ENCODE data around the gene CCSER2. TPM values are rescaled to one million over a fixed set of nuclear protein-coding genes. Genes with fewer than 3 reads are reported as not detected.

CCSER2 gene
- total and polyA plus RNA-seq, 2 donors (not counting 1 experiment from before 2014, with no cell fraction given): 6.0 to 45.9 TPM

GRCh38 chr10:84423719-84424118, 95.3 kb downstream of the CCSER2 start:
- Histone ChIP-seq H3K27me3 (replicated peaks in 1 of 4; ENCODE audit: control extremely low read depth in 1 of 4, control insufficient read depth in 3 of 4, insufficient read depth in 4 of 4, low read length in 3 of 4) (no peaks in the 10 kb centered on the region), H3K36me3 (replicated peaks in 1 of 2; ENCODE audit: control extremely low read depth in 1 of 2, control insufficient read depth in 1 of 2, extremely low read depth in 1 of 2, insufficient read depth in 2 of 2, low read length in 1 of 2) (peaks cover 2 to 3% of the 10 kb centered on the region in 2 experiments), H3K4me3 (ENCODE audit: control extremely low read depth in 1 of 5, extremely low read depth in 1 of 5, insufficient read depth in 1 of 5, low read depth in 2 of 5, low read length in 4 of 5) (no peak overlapping the region), H3K79me2 (ENCODE audit: control insufficient read depth, insufficient read depth, low read length) (no peaks in the 10 kb centered on the region), H3K4me2 (replicated peaks; ENCODE audit: low read depth, low read length, poor library complexity, severe bottlenecking) (no peak overlapping the region), H3K9ac (ENCODE audit: low read length) (no peak overlapping the region), H3K4me1 (ENCODE audit: control insufficient read depth in 2 of 2, insufficient read depth in 2 of 2, low read length in 2 of 2) (no peaks in the 10 kb centered on the region), H3K9me3 (ENCODE audit: control extremely low read depth in 1 of 3, control insufficient read depth in 2 of 3, insufficient read depth in 1 of 3, low read length in 2 of 3) (peaks cover 0 to 11% (median 10%) of the 10 kb centered on the region in 3 donors), H4K20me1 (ENCODE audit: control insufficient read depth, insufficient read depth, low read length, poor library complexity, severe bottlenecking) (no peaks in the 10 kb centered on the region), H3K27ac (ENCODE audit: low read length in 2 of 2) (no peak overlapping the region), H2AFZ (ENCODE audit: insufficient read depth, low read depth, low read length, poor library complexity, severe bottlenecking) (no peak overlapping the region)
- intact Hi-C loops (cut with micrococcal nuclease): no loop called here
- ChIA-PET CTCF (interaction anchor here (0.6 to 1.0 kb wide), 2 partner anchors 25 to 332 kb away, joined by 4 to 5 read pairs; no protein-coding TSS in a partner anchor), POLR2A (no interaction called here)
- no CpG with 5 or more reads among the region's 1 CpG for WGBS (ENCODE audit: insufficient coverage)
- H3K27ac Mint-ChIP-seq: no peak overlapping the region
- H3K27me3 Mint-ChIP-seq: no peaks in the 10 kb centered on the region
- peaks cover 5% of the 10 kb centered on the region for H3K9me3 Mint-ChIP-seq (ENCODE audit: insufficient read depth)
- no peak for DNase-seq
- H3K4me3 Mint-ChIP-seq: no peak overlapping the region
- no peak for ATAC-seq (ENCODE audit: low read depth)
- peaks cover 6% of the 10 kb centered on the region for H3K4me1 Mint-ChIP-seq
- no peak for TF ChIP-seq EZH2 (IDR thresholded peaks at IDR 0.05; ENCODE audit: borderline replicate concordance, insufficient read depth, low read depth, low read length, poor library complexity, severe bottlenecking)
- TF ChIP-seq, protein P1, sequence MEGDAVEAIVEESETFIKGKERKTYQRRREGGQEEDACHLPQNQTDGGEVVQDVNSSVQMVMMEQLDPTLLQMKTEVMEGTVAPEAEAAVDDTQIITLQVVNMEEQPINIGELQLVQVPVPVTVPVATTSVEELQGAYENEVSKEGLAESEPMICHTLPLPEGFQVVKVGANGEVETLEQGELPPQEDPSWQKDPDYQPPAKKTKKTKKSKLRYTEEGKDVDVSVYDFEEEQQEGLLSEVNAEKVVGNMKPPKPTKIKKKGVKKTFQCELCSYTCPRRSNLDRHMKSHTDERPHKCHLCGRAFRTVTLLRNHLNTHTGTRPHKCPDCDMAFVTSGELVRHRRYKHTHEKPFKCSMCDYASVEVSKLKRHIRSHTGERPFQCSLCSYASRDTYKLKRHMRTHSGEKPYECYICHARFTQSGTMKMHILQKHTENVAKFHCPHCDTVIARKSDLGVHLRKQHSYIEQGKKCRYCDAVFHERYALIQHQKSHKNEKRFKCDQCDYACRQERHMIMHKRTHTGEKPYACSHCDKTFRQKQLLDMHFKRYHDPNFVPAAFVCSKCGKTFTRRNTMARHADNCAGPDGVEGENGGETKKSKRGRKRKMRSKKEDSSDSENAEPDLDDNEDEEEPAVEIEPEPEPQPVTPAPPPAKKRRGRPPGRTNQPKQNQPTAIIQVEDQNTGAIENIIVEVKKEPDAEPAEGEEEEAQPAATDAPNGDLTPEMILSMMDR (IDR thresholded peaks at IDR 0.05): no peak

GRCh38 chr10:84424731-84425167, 96.4 kb downstream of the CCSER2 start:
- POLR2A ChIA-PET: no interaction called here
- no peaks in the 10 kb centered on the region for H3K79me2 ChIP-seq (ENCODE audit: control insufficient read depth, insufficient read depth, low read length)
- Mint-ChIP-seq H3K4me1 (peaks cover 6% of the 10 kb centered on the region), H3K27ac (no peak overlapping the region), H3K4me3 (no peak overlapping the region), H3K9me3 (ENCODE audit: insufficient read depth) (peaks cover 5% of the 10 kb centered on the region), H3K27me3 (no peaks in the 10 kb centered on the region)
- H3K9me3 ChIP-seq (ENCODE audit: control extremely low read depth in 1 of 3, control insufficient read depth in 2 of 3, insufficient read depth in 1 of 3, low read length in 2 of 3): peaks cover 0 to 11% (median 10%) of the 10 kb centered on the region in 3 donors
- DNase-seq: no peak
- CTCF ChIA-PET: interaction anchor here (1.5 kb wide), 1 partner anchor 112 kb away, joined by 8 read pairs; no protein-coding TSS in a partner anchor
- no peaks in the 10 kb centered on the region for H4K20me1 ChIP-seq (ENCODE audit: control insufficient read depth, insufficient read depth, low read length, poor library complexity, severe bottlenecking)
- intact Hi-C loops (cut with micrococcal nuclease): no loop called here
- 14% methylated on average over 3 of the region's 3 CpGs for WGBS (ENCODE audit: insufficient coverage)
- H3K27ac ChIP-seq (ENCODE audit: low read length in 2 of 2): no peak overlapping the region
- no peaks in the 10 kb centered on the region for H3K27me3 ChIP-seq (replicated peaks in 1 of 4; ENCODE audit: control extremely low read depth in 1 of 4, control insufficient read depth in 3 of 4, insufficient read depth in 4 of 4, low read length in 3 of 4)
- H3K4me1 ChIP-seq (ENCODE audit: control insufficient read depth in 2 of 2, insufficient read depth in 2 of 2, low read length in 2 of 2): no peaks in the 10 kb centered on the region
- peak overlapping the region; percentile 39 for H3K9ac ChIP-seq (ENCODE audit: low read length)
- H3K4me2 ChIP-seq (replicated peaks; ENCODE audit: low read depth, low read length, poor library complexity, severe bottlenecking): no peak overlapping the region
- H3K4me3 ChIP-seq (ENCODE audit: control extremely low read depth in 1 of 5, extremely low read depth in 1 of 5, insufficient read depth in 1 of 5, low read depth in 2 of 5, low read length in 4 of 5): no peak overlapping the region
- peaks cover 2 to 3% of the 10 kb centered on the region in 2 experiments for H3K36me3 ChIP-seq (replicated peaks in 1 of 2; ENCODE audit: control extremely low read depth in 1 of 2, control insufficient read depth in 1 of 2, extremely low read depth in 1 of 2, insufficient read depth in 2 of 2, low read length in 1 of 2)
- TF ChIP-seq EZH2 (IDR thresholded peaks at IDR 0.05; ENCODE audit: borderline replicate concordance, insufficient read depth, low read depth, low read length, poor library complexity, severe bottlenecking): no peak
- TF ChIP-seq, protein P1 (IDR thresholded peaks at IDR 0.05): no peak
- no peak for ATAC-seq (ENCODE audit: low read depth)
- no peak overlapping the region for H2AFZ ChIP-seq (ENCODE audit: insufficient read depth, low read depth, low read length, poor library complexity, severe bottlenecking)
